NB4 (cell line): ENCODE data around the gene ALG8.
"Not testable (repeated sequence)": the region's sequence is repeated elsewhere in the genome, so short reads cannot be mapped to it uniquely, and the experiment has no call there.

Source experiments
- CTCF ChIP-seq: IDR thresholded peaks from one replicate; pipeline ENCODE4 v1.5.1; 2012; ENCODE audit warnings: low read depth, low read length
- MAX ChIP-seq: IDR thresholded peaks from 2 replicates; pipeline ENCODE4 v1.6.1; 2011; ENCODE audit warnings: low read depth, low read length
- POLR2A ChIP-seq: IDR thresholded peaks from 2 replicates; pipeline ENCODE4 v1.6.1; 2011; ENCODE audit warnings: mild to moderate bottlenecking; ENCODE audit not compliant: insufficient read length; ENCODE audit errors: extremely low read depth

GRCh38 chr11:78175862-78176261 is 36.4 kb upstream of the ALG8 start:
- not testable (repeated sequence) for TF ChIP-seq CTCF, POLR2A, MAX
